OCI-LY7 (cell line): ENCODE results near the gene KCNAB3.

Experiments
- EZH2phosphoT487 ChIP-seq: fragments of 200-600 bp; sonication (generic); IDR thresholded peaks from 2 replicates; pipeline ENCODE4 v1.6.1; 2018; ENCODE audit warnings: low read depth, borderline replicate concordance, mild to moderate bottlenecking, mixed run types, antibody characterized with exemption, low read length, moderate library complexity, mixed read lengths
- TF ChIP-seq, protein P1 (sequence below): fragments of 200-600 bp; sonication (generic); conservative IDR thresholded peaks from 2 replicates; pipeline ENCODE4 v1.5.1; 2014; ENCODE audit warnings: mild to moderate bottlenecking, antibody characterized with exemption, low read length, moderate library complexity, mixed read lengths

DNA sequence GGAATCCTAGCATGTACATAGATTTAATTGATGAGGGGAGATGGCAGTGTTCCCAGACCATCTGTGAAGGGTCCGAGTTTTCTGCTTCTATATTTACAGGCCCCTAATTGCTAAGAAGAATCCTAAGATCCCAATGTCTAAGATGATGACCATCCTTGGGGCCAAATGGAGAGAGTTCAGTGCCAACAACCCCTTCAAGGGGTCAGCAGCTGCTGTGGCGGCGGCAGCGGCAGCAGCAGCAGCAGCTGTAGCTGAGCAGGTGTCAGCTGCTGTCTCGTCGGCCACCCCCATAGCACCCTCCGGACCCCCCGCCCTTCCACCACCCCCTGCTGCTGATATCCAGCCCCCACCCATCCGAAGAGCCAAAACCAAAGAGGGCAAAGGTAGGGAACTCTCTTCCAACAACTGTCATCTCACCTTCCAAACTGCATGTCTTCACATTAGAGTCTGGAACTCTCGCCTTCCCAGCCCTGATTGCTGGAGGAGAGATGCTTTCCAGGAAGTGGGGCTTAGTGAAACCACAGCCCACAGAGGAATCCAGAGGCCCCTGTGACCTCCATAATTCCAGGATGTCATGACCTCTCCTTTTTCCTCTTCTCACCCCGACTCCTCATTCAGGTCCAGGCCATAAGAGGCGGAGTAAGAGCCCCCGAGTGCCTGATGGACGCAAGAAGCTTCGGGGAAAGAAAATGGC is 36.3 kb downstream of the KCNAB3 start:
- TF ChIP-seq, protein P1, sequence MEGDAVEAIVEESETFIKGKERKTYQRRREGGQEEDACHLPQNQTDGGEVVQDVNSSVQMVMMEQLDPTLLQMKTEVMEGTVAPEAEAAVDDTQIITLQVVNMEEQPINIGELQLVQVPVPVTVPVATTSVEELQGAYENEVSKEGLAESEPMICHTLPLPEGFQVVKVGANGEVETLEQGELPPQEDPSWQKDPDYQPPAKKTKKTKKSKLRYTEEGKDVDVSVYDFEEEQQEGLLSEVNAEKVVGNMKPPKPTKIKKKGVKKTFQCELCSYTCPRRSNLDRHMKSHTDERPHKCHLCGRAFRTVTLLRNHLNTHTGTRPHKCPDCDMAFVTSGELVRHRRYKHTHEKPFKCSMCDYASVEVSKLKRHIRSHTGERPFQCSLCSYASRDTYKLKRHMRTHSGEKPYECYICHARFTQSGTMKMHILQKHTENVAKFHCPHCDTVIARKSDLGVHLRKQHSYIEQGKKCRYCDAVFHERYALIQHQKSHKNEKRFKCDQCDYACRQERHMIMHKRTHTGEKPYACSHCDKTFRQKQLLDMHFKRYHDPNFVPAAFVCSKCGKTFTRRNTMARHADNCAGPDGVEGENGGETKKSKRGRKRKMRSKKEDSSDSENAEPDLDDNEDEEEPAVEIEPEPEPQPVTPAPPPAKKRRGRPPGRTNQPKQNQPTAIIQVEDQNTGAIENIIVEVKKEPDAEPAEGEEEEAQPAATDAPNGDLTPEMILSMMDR: no peak
- TF ChIP-seq EZH2phosphoT487: no peak
